EH (cell line): ENCODE data around the gene SLC25A11.

ENCODE experiments used
- DNase-seq: peaks from one replicate; pipeline ENCODE4 v3.0.0-alpha.2; 2015; ENCODE audit warnings: low read depth

The SLC25A11 gene

GRCh38 chr17:4895657-4896331 lies 44.1 kb downstream of the SLC25A11 start:
- no peak for DNase-seq

DNA sequence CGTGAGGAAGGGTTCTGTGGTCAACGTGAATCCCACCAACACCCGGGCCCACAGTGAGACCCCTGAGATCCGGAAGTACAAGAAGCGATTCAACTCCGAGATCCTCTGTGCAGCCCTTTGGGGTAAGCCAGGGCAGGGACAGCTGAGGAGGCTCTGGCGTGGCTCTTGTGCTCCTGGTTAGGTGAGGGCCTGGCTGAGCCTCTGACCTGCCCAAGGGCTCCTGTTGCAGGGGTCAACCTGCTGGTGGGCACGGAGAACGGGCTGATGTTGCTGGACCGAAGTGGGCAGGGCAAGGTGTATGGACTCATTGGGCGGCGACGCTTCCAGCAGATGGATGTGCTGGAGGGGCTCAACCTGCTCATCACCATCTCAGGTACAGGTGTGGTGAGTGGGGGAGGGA lies 44.7 kb downstream of the SLC25A11 start:
- DNase-seq, result no peak

GRCh38 chr17:4893721-4894560 lies 45.9 kb downstream of the SLC25A11 start:
- no peak for DNase-seq

GRCh38 chr17:4893272-4893671 lies 46.6 kb downstream of the SLC25A11 start:
- DNase-seq, result no peak

DNA sequence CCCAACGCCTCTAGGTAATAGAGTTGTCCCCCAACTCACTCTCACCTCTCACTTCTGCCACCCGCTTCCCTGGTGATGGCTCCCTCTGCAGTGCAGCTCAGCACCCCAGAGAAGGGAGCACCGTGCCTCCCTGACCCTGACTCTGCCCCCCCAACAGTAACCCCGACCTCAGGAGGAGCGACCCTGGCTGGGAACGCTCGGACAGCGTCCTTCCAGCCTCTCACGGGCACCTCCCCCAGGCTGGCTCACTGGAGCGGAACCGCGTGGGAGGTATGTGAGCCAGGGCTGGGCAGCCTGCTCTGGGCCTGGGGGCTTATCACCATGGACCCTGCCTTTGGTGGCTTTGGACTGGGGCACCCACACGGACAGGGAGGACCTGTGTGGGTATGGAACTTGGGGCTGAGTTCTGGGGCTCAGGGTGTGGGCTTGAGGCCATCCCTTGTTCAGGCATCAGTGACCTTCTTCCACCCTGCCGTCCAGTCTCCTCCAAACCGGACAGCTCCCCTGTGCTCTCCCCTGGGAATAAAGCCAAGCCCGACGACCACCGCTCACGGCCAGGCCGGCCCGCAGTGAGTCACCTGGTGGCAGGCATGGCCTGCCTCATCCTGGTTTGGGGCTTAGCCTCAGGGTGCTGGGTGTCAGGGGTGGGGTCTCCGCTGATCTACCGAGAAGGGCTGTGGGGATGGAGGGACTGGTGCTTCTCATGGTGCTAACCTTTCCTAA lies 47.2 kb downstream of the SLC25A11 start:
- no peak for DNase-seq

DNA sequence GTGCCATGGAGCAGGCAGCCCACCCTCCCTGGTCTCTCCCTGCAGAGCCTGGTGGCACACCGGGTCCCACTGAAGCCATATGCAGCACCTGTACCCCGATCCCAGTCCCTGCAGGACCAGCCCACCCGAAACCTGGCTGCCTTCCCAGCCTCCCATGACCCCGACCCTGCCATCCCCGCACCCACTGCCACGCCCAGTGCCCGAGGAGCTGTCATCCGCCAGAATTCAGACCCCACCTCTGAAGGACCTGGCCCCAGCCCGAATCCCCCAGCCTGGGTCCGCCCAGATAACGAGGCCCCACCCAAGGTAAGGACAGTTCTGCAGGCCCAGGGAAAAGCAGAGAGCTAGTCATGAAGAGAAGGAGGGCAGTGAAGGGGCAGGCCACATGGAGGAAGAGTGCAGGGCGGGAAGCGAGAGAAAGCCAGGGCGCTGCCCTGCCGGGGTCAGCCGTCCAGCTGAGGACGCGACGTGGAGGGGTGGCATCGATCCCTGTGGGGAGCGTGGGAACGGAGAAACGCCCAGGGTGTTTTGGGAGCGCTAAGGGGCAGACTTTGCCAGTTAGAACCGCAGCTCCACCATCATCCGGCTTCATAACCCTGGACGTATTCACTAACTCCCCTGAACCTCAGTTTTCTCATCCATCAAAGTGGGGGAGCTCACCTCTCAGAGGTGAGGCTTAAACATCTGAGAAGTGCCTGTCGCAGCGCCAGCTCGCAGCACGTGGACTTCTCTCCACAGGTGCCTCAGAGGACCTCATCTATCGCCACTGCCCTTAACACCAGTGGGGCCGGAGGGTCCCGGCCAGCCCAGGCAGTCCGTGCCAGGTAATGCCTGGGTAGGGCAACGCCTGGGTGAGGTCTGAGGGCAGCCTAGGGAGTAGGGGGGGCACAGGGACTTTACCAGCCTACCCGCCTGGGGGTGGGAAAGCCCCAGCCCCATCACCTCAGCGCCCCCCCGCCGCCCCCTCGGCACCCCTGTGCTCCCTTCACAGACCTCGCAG lies 48.1 kb downstream of the SLC25A11 start:
- DNase-seq, result no peak

- no peak for DNase-seq
These were observed 52.3 kb downstream of the SLC25A11 start for GRCh38 chr17:4887581-4887980.
